Measurements from ENCODE around the gene RPL5. TPM values are rescaled to one million over a fixed set of nuclear protein-coding genes. Genes with fewer than 3 reads are reported as not detected.

The RPL5 gene
- total RNA-seq, 1 experiment from 2014 or later = 1,480 TPM

DNA sequence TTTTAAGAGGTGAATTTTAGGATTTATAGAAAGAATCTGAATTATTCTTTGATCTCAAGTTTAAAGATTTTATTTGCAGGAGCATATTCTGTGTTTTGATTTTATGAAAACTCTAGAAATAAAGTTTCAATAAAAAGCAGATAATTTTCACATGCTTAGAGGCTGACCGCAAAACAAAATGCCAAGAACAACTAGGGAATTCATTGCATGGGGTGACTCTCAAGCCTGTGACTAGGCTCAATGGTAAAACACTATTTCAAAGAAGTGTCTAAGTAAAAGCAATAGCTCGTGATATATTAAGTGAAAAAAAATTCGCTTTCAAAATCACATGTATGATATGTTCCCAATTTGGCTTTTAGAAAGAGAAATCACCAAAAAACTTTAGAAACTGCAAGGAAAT, 49.6 kb downstream of the RPL5 start:
- Histone ChIP-seq H3K4me2 (ENCODE audit: low read length) (no peak overlapping the region), H4K20me1 (ENCODE audit: insufficient read depth) (no peaks in the 10 kb centered on the region), H3K4me1 (ENCODE audit: control insufficient read depth in 1 of 2, insufficient read depth in 2 of 2, low read length in 2 of 2) (no peaks in the 10 kb centered on the region), H3K27ac (ENCODE audit: low read depth, low read length) (no peak overlapping the region), H2AFZ (ENCODE audit: low read depth, low read length, poor library complexity, severe bottlenecking) (no peak overlapping the region), H3K79me2 (ENCODE audit: insufficient read depth, low read length) (no peaks in the 10 kb centered on the region), H3K9me2 (ENCODE audit: insufficient read depth) (no peaks in the 10 kb centered on the region), H3K36me3 (ENCODE audit: control insufficient read depth in 1 of 2, insufficient read depth in 2 of 2, low read length in 2 of 2) (no peaks in the 10 kb centered on the region), H3K9ac (ENCODE audit: low read length) (no peak overlapping the region), H3K4me3 (replicated peaks in 1 of 2; ENCODE audit: low read depth in 1 of 2, low read length in 2 of 2) (no peak overlapping the region), H3K9me3 (ENCODE audit: control insufficient read depth in 1 of 2, insufficient read depth in 1 of 2, low read depth in 1 of 2, low read length in 2 of 2) (no peaks in the 10 kb centered on the region), H3K27me3 (ENCODE audit: insufficient read depth, low read length) (no peaks in the 10 kb centered on the region)
- intact Hi-C loops (cut with micrococcal nuclease) = no loop called here
- POLR2A ChIA-PET = no interaction called here
- no peak for ATAC-seq
- CTCF ChIA-PET = no interaction called here
- RAD21 ChIA-PET (ENCODE audit: low non-redundant PET in 1 of 2, low total read pairs in 2 of 2, uncharacterized antibody in 2 of 2, unreplicated experiment in 2 of 2) = no interaction called here
- no TSS peak for BruUV-seq (replicated peaks)
- no peak for DNase-seq (ENCODE audit: low read depth, low spot score)
- TF ChIP-seq YY1 (IDR thresholded peaks at IDR 0.05; ENCODE audit: extremely low read depth, insufficient replicate concordance, low read depth, low read length) = no peak
- TF ChIP-seq CEBPB (IDR thresholded peaks at IDR 0.05; ENCODE audit: low read depth) = no peak

DNA sequence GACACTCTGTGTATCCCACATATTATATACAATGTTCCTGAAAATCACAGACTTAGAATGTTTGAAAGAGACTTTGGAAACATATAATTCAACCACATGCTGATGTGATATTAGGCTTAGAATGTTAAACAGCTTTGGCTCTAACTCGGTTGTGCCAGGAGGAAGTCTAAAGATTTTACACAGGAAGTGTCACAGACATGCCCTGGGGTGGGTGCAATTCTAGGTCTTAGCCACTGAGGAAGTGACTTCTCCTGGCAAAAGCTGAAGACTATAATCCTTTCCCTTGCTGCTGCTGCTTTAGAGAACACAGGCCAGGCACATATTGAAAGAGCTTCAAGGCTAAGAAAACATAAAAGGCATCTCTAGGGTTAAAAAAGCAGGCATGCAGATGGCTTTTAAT, 51.0 kb downstream of the RPL5 start:
- no peak for ATAC-seq
- Histone ChIP-seq H4K20me1 (ENCODE audit: insufficient read depth) (no peaks in the 10 kb centered on the region), H2AFZ (ENCODE audit: low read depth, low read length, poor library complexity, severe bottlenecking) (no peak overlapping the region), H3K79me2 (ENCODE audit: insufficient read depth, low read length) (no peaks in the 10 kb centered on the region), H3K27me3 (ENCODE audit: insufficient read depth, low read length) (no peaks in the 10 kb centered on the region), H3K9ac (ENCODE audit: low read length) (no peak overlapping the region), H3K9me3 (ENCODE audit: control insufficient read depth in 1 of 2, insufficient read depth in 1 of 2, low read depth in 1 of 2, low read length in 2 of 2) (no peaks in the 10 kb centered on the region), H3K9me2 (ENCODE audit: insufficient read depth) (no peaks in the 10 kb centered on the region), H3K27ac (ENCODE audit: low read depth, low read length) (no peak overlapping the region), H3K36me3 (ENCODE audit: control insufficient read depth in 1 of 2, insufficient read depth in 2 of 2, low read length in 2 of 2) (no peaks in the 10 kb centered on the region), H3K4me3 (replicated peaks in 1 of 2; ENCODE audit: low read depth in 1 of 2, low read length in 2 of 2) (no peak overlapping the region), H3K4me1 (ENCODE audit: control insufficient read depth in 1 of 2, insufficient read depth in 2 of 2, low read length in 2 of 2) (no peaks in the 10 kb centered on the region), H3K4me2 (ENCODE audit: low read length) (no peak overlapping the region)
- intact Hi-C loops (cut with micrococcal nuclease) = no loop called here
- RAD21 ChIA-PET (ENCODE audit: low non-redundant PET in 1 of 2, low total read pairs in 2 of 2, uncharacterized antibody in 2 of 2, unreplicated experiment in 2 of 2) = no interaction called here
- no peak for DNase-seq (ENCODE audit: low read depth, low spot score)
- TF ChIP-seq EGR1 (IDR thresholded peaks at IDR 0.05; ENCODE audit: low read depth) (no peak), ZFX (IDR thresholded peaks at IDR 0.05) (no peak), EZH2phosphoT487 (IDR thresholded peaks at IDR 0.05; ENCODE audit: borderline replicate concordance) (no peak), TCF7L2 (IDR thresholded peaks at IDR 0.05; ENCODE audit: borderline replicate concordance, extremely low read depth, insufficient read depth, insufficient read length) (no peak), ZBTB33 (IDR thresholded peaks at IDR 0.05; ENCODE audit: extremely low read depth, insufficient replicate concordance, low read length) (no peak), SP1 (IDR thresholded peaks at IDR 0.05; ENCODE audit: low read depth) (no peak), FOSL1 (IDR thresholded peaks at IDR 0.05; ENCODE audit: low read depth) (no peak), ZNF274 (IDR thresholded peaks at IDR 0.05; ENCODE audit: low read depth, low read length) (no peak)
- TF ChIP-seq, protein P1, sequence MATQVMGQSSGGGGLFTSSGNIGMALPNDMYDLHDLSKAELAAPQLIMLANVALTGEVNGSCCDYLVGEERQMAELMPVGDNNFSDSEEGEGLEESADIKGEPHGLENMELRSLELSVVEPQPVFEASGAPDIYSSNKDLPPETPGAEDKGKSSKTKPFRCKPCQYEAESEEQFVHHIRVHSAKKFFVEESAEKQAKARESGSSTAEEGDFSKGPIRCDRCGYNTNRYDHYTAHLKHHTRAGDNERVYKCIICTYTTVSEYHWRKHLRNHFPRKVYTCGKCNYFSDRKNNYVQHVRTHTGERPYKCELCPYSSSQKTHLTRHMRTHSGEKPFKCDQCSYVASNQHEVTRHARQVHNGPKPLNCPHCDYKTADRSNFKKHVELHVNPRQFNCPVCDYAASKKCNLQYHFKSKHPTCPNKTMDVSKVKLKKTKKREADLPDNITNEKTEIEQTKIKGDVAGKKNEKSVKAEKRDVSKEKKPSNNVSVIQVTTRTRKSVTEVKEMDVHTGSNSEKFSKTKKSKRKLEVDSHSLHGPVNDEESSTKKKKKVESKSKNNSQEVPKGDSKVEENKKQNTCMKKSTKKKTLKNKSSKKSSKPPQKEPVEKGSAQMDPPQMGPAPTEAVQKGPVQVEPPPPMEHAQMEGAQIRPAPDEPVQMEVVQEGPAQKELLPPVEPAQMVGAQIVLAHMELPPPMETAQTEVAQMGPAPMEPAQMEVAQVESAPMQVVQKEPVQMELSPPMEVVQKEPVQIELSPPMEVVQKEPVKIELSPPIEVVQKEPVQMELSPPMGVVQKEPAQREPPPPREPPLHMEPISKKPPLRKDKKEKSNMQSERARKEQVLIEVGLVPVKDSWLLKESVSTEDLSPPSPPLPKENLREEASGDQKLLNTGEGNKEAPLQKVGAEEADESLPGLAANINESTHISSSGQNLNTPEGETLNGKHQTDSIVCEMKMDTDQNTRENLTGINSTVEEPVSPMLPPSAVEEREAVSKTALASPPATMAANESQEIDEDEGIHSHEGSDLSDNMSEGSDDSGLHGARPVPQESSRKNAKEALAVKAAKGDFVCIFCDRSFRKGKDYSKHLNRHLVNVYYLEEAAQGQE (IDR thresholded peaks at IDR 0.05; ENCODE audit: low read depth) = no peak
- CTCF ChIA-PET = no interaction called here
- POLR2A ChIA-PET = no interaction called here
- no TSS peak for BruUV-seq (replicated peaks)

Measured in HCT116 (cell line).